Activated B cell treated with CpG ODN at 0.5 μM for 24 hours (primary cell): Measurements from ENCODE around the gene GANC. TPM values are rescaled to one million over a fixed set of nuclear protein-coding genes. Genes with fewer than 3 reads are reported as not detected.

Source experiments
- ATAC-seq: fragments of 200-7000 bp; cut with Tn5 transposase; one replicate; pipeline ENCODE4 v1.10.0; 2021; ENCODE audit warnings: low read depth, mild to moderate bottlenecking, moderate library complexity
- CTCF ChIA-PET: fragments of 350-600 bp; sonication (Branson Sonifier 250); formaldehyde crosslinking; loops from one replicate; lab custom pipeline; 2021; ENCODE audit warnings: antibody characterized with exemption; lab: Charles Lee
- POLR2A ChIA-PET: fragments of 350-600 bp; sonication (Branson Sonifier 250); formaldehyde crosslinking; loops from one replicate; lab custom pipeline; 2021; ENCODE audit warnings: antibody characterized with exemption; lab: Charles Lee
- DNase-seq: peaks from one replicate; pipeline ENCODE4 v3.0.0; 2022
- H3K27ac Mint-ChIP-seq: one replicate; pipeline ENCODE4 v1.8.0; 2020; ENCODE audit warnings: mixed read lengths
- H3K27me3 Mint-ChIP-seq: one replicate; pipeline ENCODE4 v1.8.0; 2021; ENCODE audit warnings: mixed read lengths
- H3K36me3 Mint-ChIP-seq: one replicate; pipeline ENCODE4 v1.8.0; 2021; ENCODE audit warnings: low read depth, mixed read lengths
- H3K4me1 Mint-ChIP-seq: one replicate; pipeline ENCODE4 v1.8.0; 2021; ENCODE audit warnings: mixed read lengths
- H3K4me3 Mint-ChIP-seq: one replicate; pipeline ENCODE4 v1.8.0; 2020; ENCODE audit warnings: mild to moderate bottlenecking, mixed read lengths
- H3K9me3 Mint-ChIP-seq: one replicate; pipeline ENCODE4 v1.8.0; 2020; ENCODE audit warnings: mixed read lengths
- intact Hi-C: fragments of 100-400 bp; cut with micrococcal nuclease; formaldehyde crosslinking; loops from one replicate; pipeline ENCODE4 v1.15.1; 2024
- total RNA-seq: library from RNA; stranded (reverse); gene quantifications from 2 replicates; pipeline ENCODE4 v1.2.3, GENCODE V29; 2022
- TF ChIP-seq, protein P1 (sequence below): fragments of 200-600 bp; IDR thresholded peaks from one replicate; pipeline ENCODE4 v1.8.0; 2022; ENCODE audit warnings: antibody characterized with exemption, mild to moderate bottlenecking

The GANC gene
- total RNA-seq, 1 donor from 2014 or later = 72.2 TPM

DNA sequence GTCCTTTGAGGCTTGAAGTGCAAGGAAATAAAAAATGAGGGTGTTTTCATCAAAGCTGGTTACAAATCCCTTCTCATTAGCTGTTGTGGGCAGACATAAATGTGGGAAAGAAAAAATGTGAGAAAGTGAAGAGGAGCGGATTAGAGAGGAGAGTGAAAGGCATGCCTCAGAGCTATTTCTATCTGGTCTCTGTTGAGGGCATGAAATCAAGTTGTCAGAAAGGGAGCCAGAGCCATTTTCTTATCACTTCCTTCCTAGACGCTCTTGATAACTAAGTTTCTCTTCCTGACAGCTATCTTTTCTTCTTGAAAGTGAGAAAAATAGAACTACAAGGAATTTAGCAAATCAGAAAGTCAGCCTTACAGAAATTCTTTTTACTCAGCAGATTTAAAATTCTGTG lies 65.5 kb downstream of the GANC start:
- Mint-ChIP-seq H3K36me3 (peaks cover 51% of the 10 kb centered on the region), H3K27me3 (no peaks in the 10 kb centered on the region), H3K9me3 (peaks cover 11% of the 10 kb centered on the region), H3K4me3 (no peak overlapping the region), H3K27ac (no peak overlapping the region), H3K4me1 (no peaks in the 10 kb centered on the region)
- ATAC-seq = no peak
- ChIA-PET POLR2A (no interaction called here), CTCF (no interaction called here)
- DNase-seq = no peak
- TF ChIP-seq, protein P1, sequence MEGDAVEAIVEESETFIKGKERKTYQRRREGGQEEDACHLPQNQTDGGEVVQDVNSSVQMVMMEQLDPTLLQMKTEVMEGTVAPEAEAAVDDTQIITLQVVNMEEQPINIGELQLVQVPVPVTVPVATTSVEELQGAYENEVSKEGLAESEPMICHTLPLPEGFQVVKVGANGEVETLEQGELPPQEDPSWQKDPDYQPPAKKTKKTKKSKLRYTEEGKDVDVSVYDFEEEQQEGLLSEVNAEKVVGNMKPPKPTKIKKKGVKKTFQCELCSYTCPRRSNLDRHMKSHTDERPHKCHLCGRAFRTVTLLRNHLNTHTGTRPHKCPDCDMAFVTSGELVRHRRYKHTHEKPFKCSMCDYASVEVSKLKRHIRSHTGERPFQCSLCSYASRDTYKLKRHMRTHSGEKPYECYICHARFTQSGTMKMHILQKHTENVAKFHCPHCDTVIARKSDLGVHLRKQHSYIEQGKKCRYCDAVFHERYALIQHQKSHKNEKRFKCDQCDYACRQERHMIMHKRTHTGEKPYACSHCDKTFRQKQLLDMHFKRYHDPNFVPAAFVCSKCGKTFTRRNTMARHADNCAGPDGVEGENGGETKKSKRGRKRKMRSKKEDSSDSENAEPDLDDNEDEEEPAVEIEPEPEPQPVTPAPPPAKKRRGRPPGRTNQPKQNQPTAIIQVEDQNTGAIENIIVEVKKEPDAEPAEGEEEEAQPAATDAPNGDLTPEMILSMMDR = no peak
- intact Hi-C loops = no loop called here

DNA sequence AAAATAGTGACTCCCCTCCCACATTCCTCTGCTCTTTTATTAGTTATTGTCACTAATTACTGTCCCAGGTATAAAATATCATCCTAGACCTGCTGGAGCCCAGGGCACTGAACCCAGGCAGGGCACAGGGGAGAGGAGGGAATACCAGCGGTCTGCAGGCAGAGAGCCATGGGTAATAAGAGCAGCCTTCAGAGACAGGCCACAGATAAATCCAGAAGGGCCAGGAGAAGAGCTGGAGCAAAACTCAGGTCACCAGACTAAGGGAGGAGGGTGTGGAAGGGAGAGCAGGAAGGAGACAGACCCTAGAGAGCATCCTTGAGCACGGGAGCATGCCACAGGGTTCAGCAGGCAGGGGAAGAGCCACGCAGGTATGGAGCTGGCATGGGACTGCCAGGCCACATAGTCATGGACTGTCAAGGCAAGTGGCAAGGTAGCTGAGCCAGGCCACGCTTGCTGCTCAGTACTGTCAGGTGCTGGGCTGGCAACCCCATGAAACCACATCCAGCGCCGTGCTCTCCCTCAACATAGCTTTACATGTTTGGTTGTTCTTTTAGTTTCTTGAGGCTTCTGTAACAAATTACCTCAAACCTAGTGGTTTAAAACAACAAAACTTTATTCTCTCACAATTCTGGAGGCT lies 70.7 kb downstream of the GANC start:
- TF ChIP-seq, protein P1 = no peak
- intact Hi-C loops = no loop called here
- peaks cover 77% of the 10 kb centered on the region for H3K36me3 Mint-ChIP-seq
- DNase-seq = no peak
- H3K9me3 Mint-ChIP-seq = no peaks in the 10 kb centered on the region
- H3K27me3 Mint-ChIP-seq = no peaks in the 10 kb centered on the region
- ATAC-seq = no peak
- no peaks in the 10 kb centered on the region for H3K4me1 Mint-ChIP-seq
- H3K27ac Mint-ChIP-seq = no peak overlapping the region
- POLR2A ChIA-PET = no interaction called here
- CTCF ChIA-PET = no interaction called here
- H3K4me3 Mint-ChIP-seq = no peak overlapping the region

DNA sequence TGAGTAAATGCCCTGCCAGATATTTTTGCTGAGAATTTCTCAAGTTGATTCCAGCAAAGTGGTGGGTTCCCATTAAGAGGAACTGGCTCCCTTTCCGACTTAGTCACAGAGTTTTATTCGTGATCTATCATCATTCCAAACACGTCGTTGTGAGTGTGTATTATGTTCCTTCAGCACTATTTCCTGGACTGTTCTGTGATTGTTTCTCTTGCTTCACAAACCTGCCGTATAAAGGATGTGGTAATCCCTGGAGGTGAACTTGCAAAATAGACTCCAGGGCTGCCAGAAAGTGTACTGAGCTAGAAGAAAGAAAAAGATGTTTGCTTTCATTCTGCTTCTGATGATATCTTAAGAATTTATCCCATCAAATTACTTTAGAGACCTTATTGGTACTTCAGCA lies 71.8 kb downstream of the GANC start:
- intact Hi-C loops = no loop called here
- ChIA-PET CTCF (no interaction called here), POLR2A (no interaction called here)
- Mint-ChIP-seq H3K27ac (no peak overlapping the region), H3K36me3 (peaks cover 79% of the 10 kb centered on the region), H3K9me3 (no peaks in the 10 kb centered on the region), H3K4me3 (no peak overlapping the region), H3K4me1 (no peaks in the 10 kb centered on the region), H3K27me3 (no peaks in the 10 kb centered on the region)
- ATAC-seq = no peak
- TF ChIP-seq, protein P1 = no peak
- DNase-seq = no peak

DNA sequence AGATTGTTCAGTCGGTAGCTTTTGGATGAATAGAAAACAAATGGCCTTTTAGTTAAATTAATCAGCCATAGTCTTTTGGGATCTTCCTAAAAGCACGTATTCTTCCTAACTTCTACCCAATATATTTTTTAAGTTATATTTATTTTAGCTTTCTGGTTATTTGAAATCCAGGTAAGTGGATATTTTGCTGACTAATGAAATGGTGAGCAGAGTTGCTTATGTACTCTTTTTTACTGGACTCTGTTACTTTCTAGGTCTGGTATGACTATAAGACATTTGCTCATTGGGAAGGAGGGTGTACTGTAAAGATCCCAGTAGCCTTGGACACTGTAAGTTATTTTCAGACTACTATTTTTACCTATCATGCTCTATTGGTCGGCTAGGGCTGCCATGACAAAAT lies 72.5 kb downstream of the GANC start:
- no peak for ATAC-seq
- Mint-ChIP-seq H3K4me1 (no peaks in the 10 kb centered on the region), H3K27ac (no peak overlapping the region), H3K36me3 (peaks cover 84% of the 10 kb centered on the region), H3K9me3 (no peaks in the 10 kb centered on the region), H3K4me3 (no peak overlapping the region), H3K27me3 (no peaks in the 10 kb centered on the region)
- DNase-seq = no peak
- intact Hi-C loops = no loop called here
- CTCF ChIA-PET = no interaction called here
- POLR2A ChIA-PET = no interaction called here
- TF ChIP-seq, protein P1 = no peak

DNA sequence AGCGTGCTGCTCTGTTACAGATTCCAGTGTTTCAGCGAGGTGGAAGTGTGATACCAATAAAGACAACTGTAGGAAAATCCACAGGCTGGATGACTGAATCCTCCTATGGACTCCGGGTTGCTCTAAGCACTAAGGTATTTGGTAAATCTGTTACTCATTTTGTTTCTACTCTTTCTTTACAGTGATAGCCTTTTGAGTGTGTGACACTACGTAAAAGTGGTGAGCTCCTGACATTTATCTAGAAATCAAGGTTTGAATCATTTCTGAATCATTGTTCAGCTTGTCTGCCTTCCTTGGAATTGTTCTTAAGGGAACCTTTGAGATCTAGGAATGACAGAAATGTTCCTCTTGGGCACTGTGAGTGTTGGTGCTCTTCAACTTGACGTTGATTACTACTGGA lies 75.1 kb downstream of the GANC start:
- Mint-ChIP-seq H3K4me3 (no peak overlapping the region), H3K4me1 (no peaks in the 10 kb centered on the region), H3K36me3 (peaks cover 85% of the 10 kb centered on the region), H3K27ac (no peak overlapping the region), H3K27me3 (no peaks in the 10 kb centered on the region), H3K9me3 (no peaks in the 10 kb centered on the region)
- TF ChIP-seq, protein P1 = no peak
- DNase-seq (no peak), ATAC-seq (no peak)
- ChIA-PET CTCF (no interaction called here), POLR2A (no interaction called here)
- intact Hi-C loops = no loop called here
